Mesothelial cell of epicardium (in vitro differentiated cells): ENCODE data around the gene GATA1. TPM values are rescaled to one million over a fixed set of nuclear protein-coding genes. Genes with fewer than 3 reads are reported as not detected.

ENCODE experiments used
- DNase-seq, 2 experiments: peaks; one replicate each; pipeline ENCODE4 v3.0.0; 2021; ENCODE audit warnings: low spot score in 2 of 2; ENCODE audit not compliant: unreplicated experiment in 2 of 2
- H3K27ac Mint-ChIP-seq: 2 replicates; pipeline ENCODE4 v1.8.0; 2021; ENCODE audit warnings: mixed read lengths
- H3K27me3 Mint-ChIP-seq: 2 replicates; pipeline ENCODE4 v1.8.0; 2021; ENCODE audit warnings: low read depth, mixed read lengths
- H3K36me3 Mint-ChIP-seq: 2 replicates; pipeline ENCODE4 v1.8.0; 2021; ENCODE audit warnings: mixed read lengths
- H3K4me1 Mint-ChIP-seq: 2 replicates; pipeline ENCODE4 v1.8.0; 2021; ENCODE audit warnings: mixed read lengths
- H3K4me3 Mint-ChIP-seq: 2 replicates; pipeline ENCODE4 v1.8.0; 2021; ENCODE audit warnings: mild to moderate bottlenecking, moderate library complexity, mixed read lengths
- H3K9me3 Mint-ChIP-seq: 2 replicates; pipeline ENCODE4 v1.8.0; 2021; ENCODE audit warnings: mixed read lengths
- CTCF ChIP-seq: fragments of 200-600 bp; sonication (generic); IDR thresholded peaks from one replicate; pipeline ENCODE4 v1.5.0; 2021; ENCODE audit warnings: antibody characterized with exemption; ENCODE audit not compliant: unreplicated experiment
- total RNA-seq: library from RNA; stranded (reverse); gene quantifications from 3 replicates; pipeline ENCODE4 v1.2.1, GENCODE V29; 2021

The GATA1 gene
- total RNA-seq, 1 donor from 2014 or later = not detected

- Mint-ChIP-seq H3K27me3 (peaks cover 11% of the 10 kb centered on the region), H3K4me3 (no peak overlapping the region), H3K9me3 (peaks cover 5% of the 10 kb centered on the region), H3K4me1 (peaks cover 3% of the 10 kb centered on the region), H3K27ac (no peak overlapping the region), H3K36me3 (no peaks in the 10 kb centered on the region)
- DNase-seq = no peak
- no peak for TF ChIP-seq CTCF
Measured at GRCh38 chrX:48790477-48790876, 4.1 kb downstream of the GATA1 start.

DNA sequence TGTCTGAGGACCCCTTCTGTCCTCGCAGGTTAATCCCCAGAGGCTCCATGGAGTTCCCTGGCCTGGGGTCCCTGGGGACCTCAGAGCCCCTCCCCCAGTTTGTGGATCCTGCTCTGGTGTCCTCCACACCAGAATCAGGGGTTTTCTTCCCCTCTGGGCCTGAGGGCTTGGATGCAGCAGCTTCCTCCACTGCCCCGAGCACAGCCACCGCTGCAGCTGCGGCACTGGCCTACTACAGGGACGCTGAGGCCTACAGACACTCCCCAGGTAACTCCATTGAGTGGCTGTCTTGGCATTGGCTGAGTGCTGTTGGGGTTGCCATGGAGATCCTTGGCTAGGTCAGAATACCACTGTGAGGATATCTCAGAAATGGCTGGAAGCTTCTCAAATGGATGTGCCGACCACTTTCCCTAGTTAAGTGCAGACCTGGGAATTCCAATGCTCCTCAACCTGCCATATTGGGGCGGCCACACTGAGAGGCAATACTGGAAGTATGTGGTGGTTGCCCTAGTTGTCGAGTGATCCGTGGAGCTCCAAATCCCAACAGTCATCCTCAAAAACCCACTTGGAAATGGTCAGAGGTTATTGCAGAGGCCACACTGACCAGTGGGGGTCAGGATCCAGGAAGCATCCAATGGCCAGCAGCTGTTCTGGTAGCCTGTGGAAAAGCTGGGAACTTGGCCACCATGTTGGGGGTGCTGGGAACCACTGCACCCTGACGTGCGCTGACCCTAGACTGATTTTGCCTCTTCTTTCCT is 4.9 kb downstream of the GATA1 start:
- no peaks in the 10 kb centered on the region for H3K36me3 Mint-ChIP-seq
- no peak for TF ChIP-seq CTCF
- H3K4me3 Mint-ChIP-seq = no peak overlapping the region
- DNase-seq = no peak
- peaks cover 4% of the 10 kb centered on the region for H3K9me3 Mint-ChIP-seq
- H3K27me3 Mint-ChIP-seq = peaks cover 10% of the 10 kb centered on the region
- H3K4me1 Mint-ChIP-seq = peaks cover 3% of the 10 kb centered on the region
- H3K27ac Mint-ChIP-seq = no peak overlapping the region

DNA sequence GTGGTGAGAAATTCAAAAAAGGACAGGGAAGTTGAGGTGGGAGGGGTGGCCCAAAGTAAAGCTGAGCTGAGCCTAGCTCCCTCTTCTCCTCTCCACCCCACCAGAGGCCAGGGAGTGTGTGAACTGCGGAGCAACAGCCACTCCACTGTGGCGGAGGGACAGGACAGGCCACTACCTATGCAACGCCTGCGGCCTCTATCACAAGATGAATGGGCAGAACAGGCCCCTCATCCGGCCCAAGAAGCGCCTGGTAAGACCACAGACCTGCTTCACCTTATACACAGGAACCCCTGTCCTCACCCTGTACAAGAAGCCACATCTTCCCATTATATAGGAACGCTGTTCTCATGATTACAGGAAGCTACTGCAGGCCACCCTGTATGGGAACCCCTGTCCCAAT is 5.8 kb downstream of the GATA1 start:
- DNase-seq = no peak
- peaks cover 4% of the 10 kb centered on the region for H3K9me3 Mint-ChIP-seq
- H3K27ac Mint-ChIP-seq = no peak overlapping the region
- H3K27me3 Mint-ChIP-seq = peaks cover 6% of the 10 kb centered on the region
- TF ChIP-seq CTCF = no peak
- no peaks in the 10 kb centered on the region for H3K36me3 Mint-ChIP-seq
- H3K4me1 Mint-ChIP-seq = peaks cover 3% of the 10 kb centered on the region
- no peak overlapping the region for H3K4me3 Mint-ChIP-seq

DNA sequence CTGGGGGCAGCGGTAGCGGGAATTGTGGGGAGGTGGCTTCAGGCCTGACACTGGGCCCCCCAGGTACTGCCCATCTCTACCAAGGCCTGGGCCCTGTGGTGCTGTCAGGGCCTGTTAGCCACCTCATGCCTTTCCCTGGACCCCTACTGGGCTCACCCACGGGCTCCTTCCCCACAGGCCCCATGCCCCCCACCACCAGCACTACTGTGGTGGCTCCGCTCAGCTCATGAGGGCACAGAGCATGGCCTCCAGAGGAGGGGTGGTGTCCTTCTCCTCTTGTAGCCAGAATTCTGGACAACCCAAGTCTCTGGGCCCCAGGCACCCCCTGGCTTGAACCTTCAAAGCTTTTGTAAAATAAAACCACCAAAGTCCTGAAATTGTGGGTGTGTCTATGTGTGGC is 7.5 kb downstream of the GATA1 start:
- no peak for DNase-seq
- Mint-ChIP-seq H3K4me1 (peaks cover 3% of the 10 kb centered on the region), H3K27me3 (no peaks in the 10 kb centered on the region), H3K4me3 (no peak overlapping the region), H3K36me3 (no peaks in the 10 kb centered on the region), H3K9me3 (peaks cover 13% of the 10 kb centered on the region), H3K27ac (no peak overlapping the region)
- no peak for TF ChIP-seq CTCF

DNA sequence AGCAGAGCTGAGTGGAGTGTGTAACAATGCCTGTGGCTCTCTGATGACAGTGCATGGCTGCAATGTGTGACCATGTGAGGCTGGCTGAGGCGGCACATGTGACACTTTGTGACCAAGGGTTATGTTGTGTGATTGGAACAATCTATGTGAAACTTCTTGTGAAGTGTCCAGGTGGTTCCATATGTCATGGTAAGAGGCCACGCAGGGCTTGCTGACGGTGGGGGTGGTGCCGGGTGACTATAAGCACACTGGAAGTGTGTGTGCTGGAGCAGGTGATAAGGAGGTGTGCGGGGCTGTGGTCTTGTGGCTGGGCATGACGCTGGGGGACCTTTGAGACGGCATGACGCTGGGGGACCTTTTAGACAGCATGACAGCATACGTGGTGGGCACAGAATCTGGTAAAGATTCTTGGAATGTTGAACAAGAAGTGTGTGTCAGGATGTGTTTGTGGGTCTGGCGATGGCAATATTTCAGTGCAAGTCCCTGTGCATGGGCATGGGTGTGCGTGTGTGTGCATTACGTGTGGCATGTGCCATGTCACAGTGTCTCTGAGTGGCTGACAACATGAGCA is 8.0 kb downstream of the GATA1 start:
- Mint-ChIP-seq H3K27me3 (no peaks in the 10 kb centered on the region), H3K4me1 (peaks cover 3% of the 10 kb centered on the region), H3K36me3 (no peaks in the 10 kb centered on the region), H3K9me3 (peaks cover 13% of the 10 kb centered on the region), H3K27ac (no peak overlapping the region), H3K4me3 (no peak overlapping the region)
- no peak for TF ChIP-seq CTCF
- DNase-seq = no peak
